GM21528 (cell line): ENCODE data around the gene NHLH2.

Experiments used
- ATAC-seq: cut with Tn5 transposase; IDR thresholded peaks from one replicate; pipeline ENCODE4 v1.9.1; 2021; ENCODE audit warnings: mild to moderate bottlenecking, moderate library complexity; ENCODE audit not compliant: unreplicated experiment, low FRiP score

NHLH2 gene

GRCh38 chr1:115839029-115839678 is 1.8 kb downstream of the NHLH2 start:
- no peak for ATAC-seq

- ATAC-seq: no peak
These were observed 2.4 kb downstream of the NHLH2 start for GRCh38 chr1:115838431-115839028.

GRCh38 chr1:115837740-115838421 is 3.0 kb downstream of the NHLH2 start:
- ATAC-seq: no peak

GRCh38 chr1:115837341-115837739 is 3.6 kb downstream of the NHLH2 start:
- no peak for ATAC-seq

GRCh38 chr1:115833856-115834255 is 7.1 kb downstream of the NHLH2 start:
- ATAC-seq: no peak

- ATAC-seq: no peak
These were observed 8.3 kb downstream of the NHLH2 start for GRCh38 chr1:115832651-115833050.

- no peak for ATAC-seq
These were observed 10.0 kb downstream of the NHLH2 start for GRCh38 chr1:115830963-115831362.

GRCh38 chr1:115829947-115830346 is 11.0 kb downstream of the NHLH2 start:
- no peak for ATAC-seq

GRCh38 chr1:115829023-115829674 is 11.8 kb downstream of the NHLH2 start:
- no peak for ATAC-seq

GRCh38 chr1:115828101-115829022 is 12.6 kb downstream of the NHLH2 start:
- no peak for ATAC-seq

- ATAC-seq: no peak
These were observed 13.4 kb downstream of the NHLH2 start for GRCh38 chr1:115827452-115828044.

GRCh38 chr1:115826628-115827027 is 14.3 kb downstream of the NHLH2 start:
- ATAC-seq: no peak

- ATAC-seq: no peak
These were observed 18.8 kb downstream of the NHLH2 start for GRCh38 chr1:115822117-115822516.

- ATAC-seq: no peak
These were observed 25.2 kb downstream of the NHLH2 start for GRCh38 chr1:115815694-115816093.

- no peak for ATAC-seq
These were observed 26.1 kb downstream of the NHLH2 start for GRCh38 chr1:115814685-115815398.

- ATAC-seq: no peak
These were observed 27.2 kb downstream of the NHLH2 start for GRCh38 chr1:115813727-115814126.

GRCh38 chr1:115811140-115811828 is 29.6 kb downstream of the NHLH2 start:
- ATAC-seq: no peak

GRCh38 chr1:115810609-115811008 is 30.3 kb downstream of the NHLH2 start:
- ATAC-seq: no peak

- ATAC-seq: no peak
These were observed 31.1 kb downstream of the NHLH2 start for GRCh38 chr1:115809847-115810246.
